HTERT RPE-1 (cell line): Measurements from ENCODE around the gene POLR1B.
"Not testable (repeated sequence)": the region's sequence is repeated elsewhere in the genome, so short reads cannot be mapped to it uniquely, and the experiment has no call there.

Source experiments
- in situ Hi-C: fragments of 300-500 bp; cut with MboI; formaldehyde crosslinking; loops from 4 replicates; pipeline ENCODE4 v1.14.3; 2020; ENCODE audit warnings: low sequenced_read_pairs

POLR1B gene

DNA sequence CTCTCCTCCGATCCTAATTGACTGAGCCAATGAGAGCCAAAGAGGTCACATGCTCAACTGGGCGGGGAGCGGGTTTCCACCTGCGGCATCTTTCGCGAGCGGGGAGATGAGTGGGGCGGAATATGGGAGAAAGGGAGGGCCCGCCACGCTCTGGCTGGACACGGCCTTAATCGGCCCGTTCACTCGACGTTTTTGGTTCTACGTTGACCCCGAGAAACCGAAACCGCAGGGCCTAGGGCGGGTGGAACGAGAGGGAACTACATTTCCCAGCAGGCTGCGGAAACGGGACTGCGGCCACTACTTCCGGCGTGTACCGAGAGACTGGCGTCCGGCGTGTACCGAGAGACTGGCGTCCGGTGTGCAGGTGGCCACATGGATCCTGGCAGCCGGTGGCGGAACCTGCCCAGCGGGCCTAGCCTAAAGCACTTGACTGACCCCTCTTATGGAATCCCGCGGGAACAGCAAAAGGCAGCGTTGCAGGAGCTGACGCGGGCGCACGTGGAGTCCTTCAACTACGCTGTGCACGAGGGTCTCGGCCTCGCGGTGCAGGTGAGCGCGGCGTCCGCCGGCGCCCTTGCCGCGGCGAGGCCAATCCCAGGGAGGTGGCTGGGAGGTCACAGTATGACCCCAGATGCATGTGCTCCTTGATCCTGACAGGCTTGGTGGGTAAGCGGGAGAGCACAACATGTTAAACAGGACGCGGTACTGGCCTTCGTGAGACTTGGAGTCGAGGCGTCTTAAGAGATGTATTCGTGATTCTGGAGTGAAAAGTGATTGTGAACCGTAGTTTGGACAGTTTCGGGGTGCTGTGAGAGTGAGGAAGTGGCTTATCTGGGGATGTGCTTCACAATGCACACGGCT is at the start of gene POLR1B:
POLR1B (plus strand) TSS at position 343 of the 861 bp plus-strand sequence; CDS start at position 373, 30 bp downstream.
- in situ Hi-C loops, result no loop called here

DNA sequence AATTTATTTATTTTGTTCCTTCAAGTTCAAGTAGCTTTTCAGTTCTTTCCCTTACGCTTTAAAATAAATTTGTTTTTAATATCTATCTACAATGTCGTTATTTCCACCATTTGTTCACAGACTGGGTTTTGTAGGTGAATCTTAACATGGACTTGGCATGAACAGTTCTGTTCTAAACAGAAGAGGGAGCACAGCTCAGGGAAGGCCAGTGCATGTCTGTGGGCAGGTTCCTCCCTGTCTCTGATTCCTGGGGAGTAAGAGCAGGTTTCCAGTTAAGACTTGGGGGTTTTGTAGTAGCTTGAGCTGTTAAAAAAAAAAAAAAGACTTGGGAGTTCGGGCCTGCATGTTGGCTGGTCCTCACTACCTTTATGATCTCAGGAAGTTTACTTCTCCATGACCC is 49.2 kb upstream of the POLR1B start:
- in situ Hi-C loops, result no loop called here

- in situ Hi-C loops, result no loop called here
Observed at GRCh38 chr2:112493858-112494648, 48.2 kb upstream of the POLR1B start.

GRCh38 chr2:112494828-112495227 is 47.4 kb upstream of the POLR1B start:
- in situ Hi-C loops, result no loop called here

DNA sequence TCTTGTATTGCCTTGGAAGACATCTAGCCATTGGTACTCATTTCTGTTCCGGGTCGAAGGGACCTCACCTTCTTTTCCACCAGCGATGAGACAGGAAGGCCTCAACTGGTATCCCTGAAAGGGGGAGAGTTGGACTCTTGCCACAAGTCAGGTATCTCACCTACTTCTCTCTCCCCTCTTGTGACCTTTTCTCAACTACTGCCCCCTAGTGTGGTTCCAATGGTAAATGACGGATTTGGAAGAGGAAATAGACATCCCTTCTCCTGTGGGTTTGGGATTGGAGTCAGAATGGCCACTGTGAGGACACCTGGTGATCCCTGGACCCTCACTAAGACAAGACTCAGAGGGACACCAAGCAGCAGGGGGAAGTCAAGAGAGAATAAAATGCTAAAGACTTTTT is 46.4 kb upstream of the POLR1B start:
- in situ Hi-C loops, result not testable (repeated sequence)

DNA sequence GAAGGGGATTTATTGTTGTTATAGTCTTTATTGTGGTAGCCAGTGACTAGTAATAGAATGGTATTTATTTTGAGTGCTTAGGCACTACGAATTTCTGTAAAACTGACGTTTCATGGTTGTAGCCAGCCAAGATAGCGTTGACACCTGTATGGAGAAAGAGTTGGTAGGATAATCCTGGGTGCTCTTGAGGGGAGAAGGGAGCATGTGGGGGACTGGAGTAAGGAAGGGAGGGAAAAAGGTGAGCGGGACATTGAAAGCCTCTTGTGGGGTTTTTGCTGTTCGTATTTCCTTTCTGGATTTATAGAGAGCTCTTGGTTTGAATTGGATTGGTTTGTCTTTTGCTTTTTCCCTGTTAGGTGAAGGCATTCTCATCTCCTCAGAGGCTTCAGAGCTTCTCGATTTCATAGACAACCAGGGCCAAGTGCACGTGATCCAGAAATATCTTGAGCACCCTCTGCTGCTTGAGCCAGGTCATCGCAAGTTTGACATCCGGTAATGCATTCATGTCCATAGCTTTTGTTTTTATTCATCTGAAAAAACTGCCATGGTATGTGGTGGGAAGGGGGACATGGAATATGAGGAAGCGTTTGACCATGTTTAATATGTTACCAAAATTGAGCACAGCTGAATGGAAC is 41.3 kb upstream of the POLR1B start:
- in situ Hi-C loops, result not testable (repeated sequence)

- in situ Hi-C loops, result not testable (repeated sequence)
Observed at GRCh38 chr2:112509239-112509998, 32.8 kb upstream of the POLR1B start.

GRCh38 chr2:112516801-112517200 is 25.5 kb upstream of the POLR1B start:
- in situ Hi-C loops, result no loop called here

DNA sequence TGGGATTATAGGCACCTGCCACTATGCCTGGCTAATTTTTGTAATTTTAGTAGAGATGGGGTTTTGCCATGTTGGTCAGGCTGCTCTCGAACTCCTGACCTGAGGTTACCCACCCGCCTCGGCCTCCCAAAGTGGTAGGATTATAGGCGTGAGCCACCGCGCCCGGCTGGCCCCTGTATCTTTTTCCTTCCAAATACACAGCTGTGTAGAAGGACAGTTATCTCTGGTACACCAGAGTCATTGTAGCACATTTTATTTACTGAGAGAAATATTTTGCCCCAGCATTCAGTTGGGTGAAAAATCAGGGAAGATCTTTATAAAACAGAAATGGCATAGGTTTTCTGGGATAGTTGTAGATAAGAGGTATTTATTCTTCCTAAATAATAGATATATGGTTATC is 23.5 kb upstream of the POLR1B start:
- in situ Hi-C loops, result no loop called here

DNA sequence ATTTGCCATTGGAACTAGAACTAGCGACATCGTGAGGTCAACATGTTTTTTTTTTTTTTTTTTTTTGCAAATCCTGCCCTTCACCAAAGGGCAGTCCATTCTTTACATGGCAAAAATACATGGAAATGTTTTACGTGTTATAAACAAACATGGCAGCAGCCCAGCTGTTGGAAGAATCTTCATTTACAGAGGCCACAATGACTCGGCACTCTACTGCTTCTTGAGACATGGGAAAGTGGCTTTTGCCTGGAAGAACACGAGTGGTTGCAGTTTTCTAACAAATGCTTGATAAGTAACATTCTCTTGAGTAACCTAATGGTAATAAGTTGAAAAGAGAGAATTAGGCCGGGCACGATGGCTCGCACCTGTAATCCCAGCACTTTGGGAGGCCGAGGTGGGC is 22.8 kb upstream of the POLR1B start:
- in situ Hi-C loops, result no loop called here

- in situ Hi-C loops, result no loop called here
Observed at GRCh38 chr2:112520234-112520783, 22.0 kb upstream of the POLR1B start.

DNA sequence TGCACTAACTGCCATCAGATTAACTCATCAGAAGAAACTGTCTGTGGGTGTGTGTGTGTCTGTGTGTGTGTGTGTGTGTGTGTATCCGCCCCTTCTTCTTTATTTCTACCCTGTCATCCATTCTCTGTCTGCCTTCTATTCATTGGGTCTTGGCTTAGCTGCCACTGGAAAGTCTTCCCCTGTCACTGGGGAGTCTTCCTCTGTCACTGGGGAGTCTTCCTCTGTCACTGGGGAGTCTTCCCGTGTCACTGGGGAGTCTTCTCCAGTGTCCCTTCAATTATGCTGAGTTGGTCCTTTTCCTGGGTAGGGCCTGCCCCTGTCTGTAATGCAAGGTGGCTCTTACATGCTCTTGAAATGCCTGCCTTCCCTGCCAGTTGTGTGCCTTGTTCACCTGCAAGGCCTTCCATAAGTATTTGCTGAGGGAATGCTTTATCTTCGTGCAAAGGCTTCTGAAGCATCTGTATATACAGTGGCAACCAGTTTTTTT is 18.9 kb upstream of the POLR1B start:
- in situ Hi-C loops, result no loop called here

DNA sequence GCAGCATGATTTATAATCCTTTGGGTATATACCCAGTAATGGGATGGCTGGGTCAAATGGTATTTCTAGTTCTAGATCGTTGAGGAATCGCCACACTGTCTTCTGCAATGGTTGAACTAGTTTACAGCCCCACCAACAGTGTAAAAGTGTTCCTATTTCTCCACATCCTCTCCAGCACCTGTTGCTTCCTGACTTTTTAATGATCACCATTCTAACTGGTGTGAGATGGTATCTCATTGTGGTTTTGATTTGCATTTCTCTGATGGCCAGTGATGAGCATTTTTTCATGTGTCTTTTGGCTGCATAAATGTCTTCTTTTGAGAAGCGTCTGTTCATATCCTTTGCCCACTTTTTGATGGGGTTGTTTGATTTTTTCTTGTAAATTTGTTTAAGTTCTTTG is 18.0 kb upstream of the POLR1B start:
- in situ Hi-C loops, result not testable (repeated sequence)

DNA sequence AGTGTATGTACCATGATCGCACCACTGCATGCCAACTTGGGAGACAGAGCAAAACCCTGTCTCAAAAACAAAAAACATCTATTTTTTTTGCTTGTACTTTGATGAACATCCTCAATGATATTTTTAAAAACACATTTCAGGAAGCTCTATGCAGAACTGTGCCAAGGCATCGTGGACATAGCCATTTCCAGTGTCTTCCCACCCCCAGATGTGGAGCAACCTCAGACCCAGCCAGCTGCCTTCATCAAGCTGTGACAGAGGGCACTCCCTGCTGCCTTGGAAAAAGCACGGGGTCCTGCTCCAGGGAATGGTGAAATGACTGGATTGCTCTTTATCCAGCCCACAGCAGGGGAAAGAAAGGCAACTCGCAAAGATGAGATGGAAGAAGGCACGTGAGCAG is 13.7 kb upstream of the POLR1B start:
- in situ Hi-C loops, result no loop called here

GRCh38 chr2:112529757-112530156 is 12.5 kb upstream of the POLR1B start:
- in situ Hi-C loops, result no loop called here

DNA sequence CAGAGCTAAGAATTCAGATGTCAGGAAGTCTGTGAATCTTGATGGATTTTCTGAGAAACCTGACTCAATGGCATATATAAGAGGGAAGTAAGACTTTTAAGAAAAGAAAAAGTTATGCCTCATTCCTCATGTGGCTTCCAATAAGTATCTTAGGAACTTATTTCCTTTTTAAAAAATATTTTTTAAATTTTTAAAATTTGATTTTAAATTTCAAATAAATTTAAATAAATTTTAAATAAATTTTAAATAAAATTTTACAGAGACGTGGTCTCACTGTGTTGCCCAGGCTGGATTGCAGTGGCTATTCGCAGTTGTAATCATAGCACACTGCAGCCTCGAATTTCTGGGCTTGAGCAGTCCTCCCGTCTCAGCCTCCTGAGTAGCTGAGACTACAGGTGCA is 11.5 kb upstream of the POLR1B start:
- in situ Hi-C loops, result no loop called here

DNA sequence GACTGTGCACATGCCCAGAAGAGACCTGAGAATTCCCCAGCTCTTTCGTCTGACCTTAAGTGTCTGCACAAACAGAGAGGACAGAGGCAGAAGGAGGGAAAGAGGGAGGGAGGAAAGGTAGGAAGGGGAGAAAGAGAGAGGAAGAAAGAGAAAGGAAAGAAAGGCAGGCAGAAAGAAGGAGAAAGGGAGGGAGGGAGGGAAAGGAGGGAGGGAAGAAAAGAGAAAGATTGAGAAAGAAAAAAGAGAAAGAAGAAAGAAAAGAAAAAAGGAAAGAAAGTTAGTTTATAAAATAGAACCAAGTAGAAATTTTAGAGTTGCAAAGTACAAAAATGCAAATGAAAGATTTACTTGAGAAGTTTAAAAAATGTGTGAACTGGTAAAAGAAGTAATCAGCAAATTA is 7.4 kb upstream of the POLR1B start:
- in situ Hi-C loops, result no loop called here

DNA sequence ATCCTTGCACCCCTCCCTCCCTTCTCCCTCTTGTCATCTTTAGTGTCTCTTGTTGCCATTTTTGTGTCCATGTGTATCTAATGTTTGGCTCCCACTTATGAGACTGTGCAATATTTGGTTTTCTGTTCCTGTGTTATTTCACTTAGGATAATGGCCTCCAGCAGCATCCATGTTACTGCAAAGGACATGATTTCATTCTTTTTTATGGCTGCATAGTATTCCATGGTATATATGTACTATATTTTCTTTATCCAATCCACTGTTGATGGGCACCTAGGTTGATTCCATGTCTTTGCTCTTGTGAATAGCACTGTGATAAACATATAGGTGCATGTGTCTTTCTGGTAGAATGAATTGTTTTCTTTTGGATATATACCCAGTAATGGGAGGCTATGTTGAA is 5.6 kb upstream of the POLR1B start:
- in situ Hi-C loops, result not testable (repeated sequence)

- in situ Hi-C loops, result no loop called here
Observed at GRCh38 chr2:112539306-112539705, 3.0 kb upstream of the POLR1B start.

DNA sequence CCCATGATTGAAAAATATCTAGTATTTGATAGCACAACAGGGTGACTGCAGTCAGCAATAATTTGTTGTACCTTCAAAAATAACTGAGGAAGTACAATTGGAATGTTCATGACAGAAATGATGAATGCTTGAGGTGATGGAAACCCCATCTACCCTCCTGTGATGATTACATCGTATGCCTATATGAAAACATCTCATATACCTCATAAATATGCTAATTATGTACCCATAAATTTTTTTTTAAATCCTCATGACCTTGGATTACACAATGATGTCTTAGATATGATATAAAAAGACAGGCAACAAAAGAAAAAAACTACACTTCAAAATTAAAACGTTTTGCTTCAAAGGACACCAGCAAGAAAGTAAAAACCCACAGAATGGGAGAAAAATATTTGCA is 1.4 kb upstream of the POLR1B start:
- in situ Hi-C loops, result no loop called here
